GM12878 (cell line): ENCODE results near the gene UTP11. TPM values are rescaled to one million over a fixed set of nuclear protein-coding genes. Genes with fewer than 3 reads are reported as not detected.

Experiments
- ATAC-seq: fragments of 200-7000 bp; cut with Tn5 transposase; 3 replicates; pipeline ENCODE4 v1.9.1; 2020; ENCODE audit warnings: mild to moderate bottlenecking, moderate library complexity
- BruUV-seq: library from RNA; stranded (reverse); fragments of 400-500 nt; replicated peaks from 2 replicates; lab custom pipeline; 2021; lab: Mats Ljungman, UMichigan
- CTCF ChIA-PET: fragments of 300-600 bp; sonication (Branson Sonifier 250); formaldehyde crosslinking; extraction: SDS; loops from one replicate; lab custom pipeline; 2021; ENCODE audit warnings: inconsistent platforms; lab: Yijun Ruan, JAX
- POLR2A ChIA-PET: fragments of 350-600 bp; formaldehyde crosslinking; extraction: SDS; loops from one replicate; lab custom pipeline; 2021; ENCODE audit warnings: inconsistent platforms; lab: Charles Lee
- RAD21 ChIA-PET: fragments of 300-600 bp; sonication (Branson Sonifier 250); formaldehyde crosslinking; loops from one replicate; lab custom pipeline; 2023; ENCODE audit warnings: antibody characterized with exemption; ENCODE audit not compliant: unreplicated experiment; lab: Charles Lee
- SMC1A ChIA-PET: fragments of 300-600 bp; sonication (Branson Sonifier 250); formaldehyde crosslinking; loops from one replicate; lab custom pipeline; 2023; ENCODE audit not compliant: unreplicated experiment, uncharacterized antibody; lab: Charles Lee
- DNase-seq: peaks from one replicate; pipeline ENCODE4 v3.0.0-alpha.2; 2011; ENCODE audit warnings: low read depth, low spot score
- FAIRE-seq: peaks from 3 replicates; lab custom pipeline; 2011; peaks lifted over from hg19 to GRCh38; lab: Jason Lieb, UNC
- H2AFZ ChIP-seq: 2 replicates; pipeline ENCODE4 v1.6.0; 2011; ENCODE audit warnings: low read depth, low read length, control low read depth; ENCODE audit not compliant: control insufficient read depth
- H3K27ac ChIP-seq: 2 replicates; pipeline ENCODE4 v1.5.1; 2011; ENCODE audit warnings: control low read depth; ENCODE audit not compliant: control insufficient read depth, insufficient read depth
- H3K27me3 ChIP-seq, 2 experiments: replicated peaks in 1 of 2; 2 replicates each; pipeline versions ENCODE4 v1.6.0 to v1.6.1; 2011; ENCODE audit warnings: low read length in 1 of 2; ENCODE audit not compliant: control insufficient read depth in 2 of 2, insufficient read depth in 2 of 2
- H3K36me3 ChIP-seq, 2 experiments: 2 replicates each; pipeline ENCODE4 v1.5.1; 2011; ENCODE audit warnings: low read length in 1 of 2; ENCODE audit not compliant: control insufficient read depth in 2 of 2, insufficient read depth in 2 of 2
- H3K4me1 ChIP-seq: 2 replicates; pipeline ENCODE4 v1.6.1; 2011; ENCODE audit warnings: mild to moderate bottlenecking, low read length, moderate library complexity, mixed read lengths; ENCODE audit not compliant: control insufficient read depth, insufficient read depth
- H3K4me2 ChIP-seq: 2 replicates; pipeline ENCODE4 v1.6.0; 2011; ENCODE audit warnings: control low read depth; ENCODE audit not compliant: control insufficient read depth, insufficient read depth
- H3K4me3 ChIP-seq: fragments of 200-600 bp; sonication (generic); 2 replicates; pipeline ENCODE4 v1.5.1; 2016
- H3K79me2 ChIP-seq: 2 replicates; pipeline ENCODE4 v1.6.0; 2011; ENCODE audit warnings: low read length; ENCODE audit not compliant: control insufficient read depth, insufficient read depth
- H3K9ac ChIP-seq: 2 replicates; pipeline ENCODE4 v1.8.0; 2011; ENCODE audit warnings: low read length, control low read depth, mixed read lengths; ENCODE audit not compliant: control insufficient read depth, insufficient read depth
- H3K9me3 ChIP-seq: replicated peaks from 3 replicates; pipeline ENCODE4 v1.5.1; 2011; ENCODE audit warnings: mild to moderate bottlenecking, low read length; ENCODE audit not compliant: control insufficient read depth, insufficient read depth
- H4K20me1 ChIP-seq: 2 replicates; pipeline ENCODE4 v1.6.0; 2011; ENCODE audit not compliant: control insufficient read depth, insufficient read depth
- BACH1 ChIP-seq: fragments of 450-650 bp; IDR thresholded peaks from 2 replicates; pipeline ENCODE4 v1.6.1; 2017; ENCODE audit warnings: mild to moderate bottlenecking, borderline replicate concordance
- GATAD2B ChIP-seq: fragments of 450-650 bp; conservative IDR thresholded peaks from 2 replicates; pipeline ENCODE4 v1.6.1; 2017; ENCODE audit warnings: low read depth, mild to moderate bottlenecking, moderate library complexity
- HDGF ChIP-seq: fragments of 450-650 bp; IDR thresholded peaks from 2 replicates; pipeline ENCODE4 v1.6.1; 2016; ENCODE audit warnings: antibody characterized with exemption
- IKZF1 ChIP-seq: fragments of 450-650 bp; conservative IDR thresholded peaks from 2 replicates; pipeline ENCODE4 v1.6.1; 2017; ENCODE audit warnings: antibody characterized with exemption, mild to moderate bottlenecking
- LARP7 ChIP-seq: fragments of 450-650 bp; IDR thresholded peaks from 2 replicates; pipeline ENCODE4 v1.6.1; 2017; ENCODE audit warnings: mild to moderate bottlenecking
- NR2C2 ChIP-seq: IDR thresholded peaks from 2 replicates; pipeline ENCODE4 v1.6.1; 2011; ENCODE audit warnings: borderline replicate concordance, low read depth; ENCODE audit not compliant: control insufficient read depth, insufficient read length
- RB1 ChIP-seq: fragments of 450-650 bp; formaldehyde crosslinking; IDR thresholded peaks from 2 replicates; pipeline ENCODE4 v1.6.1; 2017; ENCODE audit warnings: mild to moderate bottlenecking, borderline replicate concordance
- SMAD5 ChIP-seq: IDR thresholded peaks from 2 replicates; pipeline ENCODE4 v1.6.1; 2016; ENCODE audit warnings: antibody characterized with exemption, low read depth
- SUZ12 ChIP-seq: fragments of 200-600 bp; sonication (generic); IDR thresholded peaks from one replicate; pipeline ENCODE4 v1.6.1; 2018; ENCODE audit warnings: antibody characterized with exemption, mild to moderate bottlenecking; ENCODE audit not compliant: unreplicated experiment
- ZNF207 ChIP-seq: fragments of 450-650 bp; IDR thresholded peaks from 2 replicates; pipeline ENCODE4 v1.6.1; 2014; ENCODE audit warnings: antibody characterized with exemption, mild to moderate bottlenecking, borderline replicate concordance
- WGBS: methylation state at CpG from one replicate; pipeline ENCODE4 v1.1.6; 2016; ENCODE audit warnings: low lambda C conversion rate; ENCODE audit not compliant: insufficient replicate concordance, insufficient coverage; ENCODE audit errors: missing lambda C conversion rate; 5-methylcytosine and 5-hydroxymethylcytosine counted together
- in situ Hi-C: fragments of 300-500 bp; cut with MboI; formaldehyde crosslinking; loops from 9 replicates; pipeline ENCODE4 v1.14.3; 2018; ENCODE audit warnings: mixed read lengths
- intact Hi-C: fragments of 100-400 bp; cut with micrococcal nuclease; formaldehyde crosslinking; loops from one replicate; pipeline ENCODE4 v1.14.2; 2022; ENCODE audit not compliant: unreplicated experiment
- polyA plus RNA-seq, 11 experiments: library from polyadenylated mRNA; depleted of rRNA in 4 of 11; unstranded in 6 of 11; stranded (reverse) in 5 of 11; fragments of >200 nt; fragmentation: Nextera tagmentation in 4 of 11; fragmentation: Illumina TruSeq in 1 of 11; extraction: Ambion mirVana in 4 of 11; extraction: Trizol in 1 of 11; gene quantifications; 1 replicate in 1 of 11; 2 replicates in 10 of 11; pipeline versions ENCODE4 v1.2.1 to v1.2.3, GENCODE V29; 2011 to 2016; ENCODE audit warnings: inconsistent platforms in 2 of 11, missing spikeins in 2 of 11, low read depth in 1 of 11
- total RNA-seq, 4 experiments: library from RNA; depleted of rRNA in 3 of 4; stranded (reverse); fragments of >200 nt in 3 of 4; fragmentation: Illumina TruSeq in 1 of 4; extraction: Trizol in 1 of 4; gene quantifications; 2 replicates each; pipeline versions ENCODE4 v1.2.1 to v1.2.3, GENCODE V29; 2013 to 2021
- TF ChIP-seq, protein P1 (sequence below): fragments of 150-350 bp; IDR thresholded peaks from 2 replicates; pipeline ENCODE4 v1.6.1; 2016; ENCODE audit warnings: low read depth, low read length
- TF ChIP-seq, protein P2 (sequence below): fragments of 450-650 bp; IDR thresholded peaks from 2 replicates; pipeline ENCODE4 v1.6.1; 2017; ENCODE audit warnings: mild to moderate bottlenecking, moderate library complexity

Gene UTP11
- total and polyA plus RNA-seq, 10 of the 15 experiments (the other 5 are each of a cell fraction or from before 2014, with no cell fraction given): 34.5 to 146 (median 64.2) TPM

GRCh38 chr1:38046333-38046883 lies 33.9 kb downstream of the UTP11 start, which contains the start of gene POU3F1:
Gene POU3F1 (minus strand): TSS chr1:38046793. CDS start chr1:38046743, 50 bp downstream.
- ChIA-PET CTCF (interaction anchor here (0.6 to 11.0 kb wide), 8 partner anchors 8 to 810 kb away, joined by 3 to 179 read pairs (median 4); no protein-coding TSS in a partner anchor), SMC1A (interaction anchor here (0.7 to 23.8 kb wide), 6 partner anchors 9 to 25 kb away, joined by 3 to 316 read pairs (median 4); no protein-coding TSS in a partner anchor), RAD21 (interaction anchor here (0.6 to 3.4 kb wide), 11 partner anchors 14 to 773 kb away, joined by 3 to 28 read pairs (median 3); no protein-coding TSS in a partner anchor), POLR2A (interaction anchor here (0.6 to 1.6 kb wide), 7 partner anchors 10 to 25 kb away, joined by 3 to 5 read pairs (median 4); no protein-coding TSS in a partner anchor)
- intact Hi-C loops (no loop called here), in situ Hi-C loops (loop anchor here (25.0 kb wide), 1 partner anchor 541 kb away; no protein-coding TSS in a partner anchor)
- Histone ChIP-seq H3K4me2 (peak within 1 kb of the TSS; percentile 94), H4K20me1 (no peaks in the 10 kb centered on the region; the same call in 1 of the 2 replicates), H3K4me1 (peaks cover 15% of the 10 kb centered on the region), H3K9ac (no peak within 1 kb of the TSS), H3K79me2 (no peaks in the 10 kb centered on the region), H3K27ac (no peak within 1 kb of the TSS), H3K4me3 (peak within 1 kb of the TSS; percentile 57; the same call in 1 of the 2 replicates), H3K27me3 (peaks cover 9 to 13% of the 10 kb centered on the region in 2 experiments), H3K36me3 (no peaks in the 10 kb centered on the region), H2AFZ (peak within 1 kb of the TSS; percentile 64), H3K9me3 (no peaks in the 10 kb centered on the region)
- DNase-seq: no peak
- 0% methylated on average over 23 of the region's 92 CpGs for WGBS
- FAIRE-seq: no peak
- ATAC-seq: no peak
- BruUV-seq: no TSS peak
- no peak for TF ChIP-seq SMAD5
- no peak for TF ChIP-seq HDGF
- TF ChIP-seq, protein P1, sequence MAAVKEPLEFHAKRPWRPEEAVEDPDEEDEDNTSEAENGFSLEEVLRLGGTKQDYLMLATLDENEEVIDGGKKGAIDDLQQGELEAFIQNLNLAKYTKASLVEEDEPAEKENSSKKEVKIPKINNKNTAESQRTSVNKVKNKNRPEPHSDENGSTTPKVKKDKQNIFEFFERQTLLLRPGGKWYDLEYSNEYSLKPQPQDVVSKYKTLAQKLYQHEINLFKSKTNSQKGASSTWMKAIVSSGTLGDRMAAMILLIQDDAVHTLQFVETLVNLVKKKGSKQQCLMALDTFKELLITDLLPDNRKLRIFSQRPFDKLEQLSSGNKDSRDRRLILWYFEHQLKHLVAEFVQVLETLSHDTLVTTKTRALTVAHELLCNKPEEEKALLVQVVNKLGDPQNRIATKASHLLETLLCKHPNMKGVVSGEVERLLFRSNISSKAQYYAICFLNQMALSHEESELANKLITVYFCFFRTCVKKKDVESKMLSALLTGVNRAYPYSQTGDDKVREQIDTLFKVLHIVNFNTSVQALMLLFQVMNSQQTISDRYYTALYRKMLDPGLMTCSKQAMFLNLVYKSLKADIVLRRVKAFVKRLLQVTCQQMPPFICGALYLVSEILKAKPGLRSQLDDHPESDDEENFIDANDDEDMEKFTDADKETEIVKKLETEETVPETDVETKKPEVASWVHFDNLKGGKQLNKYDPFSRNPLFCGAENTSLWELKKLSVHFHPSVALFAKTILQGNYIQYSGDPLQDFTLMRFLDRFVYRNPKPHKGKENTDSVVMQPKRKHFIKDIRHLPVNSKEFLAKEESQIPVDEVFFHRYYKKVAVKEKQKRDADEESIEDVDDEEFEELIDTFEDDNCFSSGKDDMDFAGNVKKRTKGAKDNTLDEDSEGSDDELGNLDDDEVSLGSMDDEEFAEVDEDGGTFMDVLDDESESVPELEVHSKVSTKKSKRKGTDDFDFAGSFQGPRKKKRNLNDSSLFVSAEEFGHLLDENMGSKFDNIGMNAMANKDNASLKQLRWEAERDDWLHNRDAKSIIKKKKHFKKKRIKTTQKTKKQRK: no peak
- TF ChIP-seq GATAD2B: peak; percentile 54
- TF ChIP-seq LARP7: peak; percentile 35; the same call in 1 of the 2 replicates
- no peak for TF ChIP-seq NR2C2
- peak; percentile 37 for TF ChIP-seq IKZF1
- TF ChIP-seq, protein P2, sequence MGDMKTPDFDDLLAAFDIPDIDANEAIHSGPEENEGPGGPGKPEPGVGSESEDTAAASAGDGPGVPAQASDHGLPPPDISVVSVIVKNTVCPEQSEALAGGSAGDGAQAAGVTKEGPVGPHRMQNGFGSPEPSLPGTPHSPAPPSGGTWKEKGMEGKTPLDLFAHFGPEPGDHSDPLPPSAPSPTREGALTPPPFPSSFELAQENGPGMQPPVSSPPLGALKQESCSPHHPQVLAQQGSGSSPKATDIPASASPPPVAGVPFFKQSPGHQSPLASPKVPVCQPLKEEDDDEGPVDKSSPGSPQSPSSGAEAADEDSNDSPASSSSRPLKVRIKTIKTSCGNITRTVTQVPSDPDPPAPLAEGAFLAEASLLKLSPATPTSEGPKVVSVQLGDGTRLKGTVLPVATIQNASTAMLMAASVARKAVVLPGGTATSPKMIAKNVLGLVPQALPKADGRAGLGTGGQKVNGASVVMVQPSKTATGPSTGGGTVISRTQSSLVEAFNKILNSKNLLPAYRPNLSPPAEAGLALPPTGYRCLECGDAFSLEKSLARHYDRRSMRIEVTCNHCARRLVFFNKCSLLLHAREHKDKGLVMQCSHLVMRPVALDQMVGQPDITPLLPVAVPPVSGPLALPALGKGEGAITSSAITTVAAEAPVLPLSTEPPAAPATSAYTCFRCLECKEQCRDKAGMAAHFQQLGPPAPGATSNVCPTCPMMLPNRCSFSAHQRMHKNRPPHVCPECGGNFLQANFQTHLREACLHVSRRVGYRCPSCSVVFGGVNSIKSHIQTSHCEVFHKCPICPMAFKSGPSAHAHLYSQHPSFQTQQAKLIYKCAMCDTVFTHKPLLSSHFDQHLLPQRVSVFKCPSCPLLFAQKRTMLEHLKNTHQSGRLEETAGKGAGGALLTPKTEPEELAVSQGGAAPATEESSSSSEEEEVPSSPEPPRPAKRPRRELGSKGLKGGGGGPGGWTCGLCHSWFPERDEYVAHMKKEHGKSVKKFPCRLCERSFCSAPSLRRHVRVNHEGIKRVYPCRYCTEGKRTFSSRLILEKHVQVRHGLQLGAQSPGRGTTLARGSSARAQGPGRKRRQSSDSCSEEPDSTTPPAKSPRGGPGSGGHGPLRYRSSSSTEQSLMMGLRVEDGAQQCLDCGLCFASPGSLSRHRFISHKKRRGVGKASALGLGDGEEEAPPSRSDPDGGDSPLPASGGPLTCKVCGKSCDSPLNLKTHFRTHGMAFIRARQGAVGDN: no peak
- 0 out of 2 replicates have a peak, but pooled peaks have one; percentile 20 for TF ChIP-seq RB1
- TF ChIP-seq BACH1: peak; percentile 86; the same call in 1 of the 2 replicates
- peak; percentile 55 for TF ChIP-seq SUZ12
- TF ChIP-seq ZNF207: no peak
